ENCODE data around the gene GLRA1.
"Not testable (repeated sequence)": the region's sequence is repeated elsewhere in the genome, so short reads cannot be mapped to it uniquely, and the experiment has no call there.

Gene GLRA1

DNA sequence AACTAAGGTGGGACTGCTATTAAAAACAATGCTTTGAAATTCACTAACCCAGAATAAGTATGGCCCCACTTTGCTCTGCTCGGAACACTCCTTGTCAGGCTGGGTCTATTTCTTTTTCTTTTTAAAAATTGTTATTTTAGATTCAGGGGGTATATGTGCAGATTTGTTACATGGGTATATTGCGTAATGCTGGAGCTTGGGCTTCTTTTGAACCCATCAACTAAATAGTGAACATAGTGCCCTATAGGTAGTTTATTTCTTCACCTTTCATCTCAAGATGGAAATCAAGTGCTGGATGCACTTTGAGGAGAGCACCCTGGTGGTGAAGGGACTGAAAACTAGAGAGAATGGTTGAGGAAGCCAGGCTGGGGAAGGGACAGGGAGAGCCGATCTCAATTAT is 51.0 kb downstream of the GLRA1 start:
- DNase-seq: no peak

DNA sequence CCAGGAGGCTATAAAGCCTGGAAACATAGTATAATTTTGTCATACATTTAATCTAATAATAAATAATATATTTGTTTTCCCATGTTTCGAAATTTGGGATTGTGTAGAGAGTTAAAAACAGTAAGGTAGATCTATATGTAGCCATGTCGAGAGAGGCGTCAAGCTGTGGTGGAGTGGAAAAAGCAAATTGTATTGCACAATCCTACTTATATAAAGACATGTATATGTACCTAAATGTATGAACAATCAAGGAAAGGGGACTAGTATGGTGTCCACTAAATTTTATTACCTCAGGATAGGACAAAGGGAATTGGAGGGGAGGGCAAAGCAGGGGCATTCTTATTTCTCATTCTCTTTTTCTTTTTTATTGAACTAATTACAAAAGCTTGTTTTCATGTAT is 52.0 kb downstream of the GLRA1 start:
- no peak for DNase-seq

DNA sequence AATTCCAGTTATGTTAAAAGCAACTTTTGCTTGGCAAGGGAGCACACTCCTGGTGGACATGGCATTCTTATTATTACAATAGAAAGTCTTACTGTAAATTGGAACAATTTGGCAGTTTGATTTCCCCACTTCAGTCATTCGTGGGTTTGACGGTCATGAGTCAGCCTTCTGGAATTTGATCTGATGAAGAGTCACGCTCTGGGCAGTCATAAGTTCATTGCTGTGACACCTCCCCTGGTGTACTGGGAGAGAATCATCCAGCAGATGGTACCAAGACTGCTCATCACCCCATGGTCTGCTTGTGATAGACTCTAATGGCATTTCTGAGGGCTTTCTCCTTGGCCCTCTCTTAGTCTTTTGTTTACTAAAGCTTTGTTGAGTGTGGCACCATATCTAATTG is 53.8 kb downstream of the GLRA1 start:
- DNase-seq: no peak

DNA sequence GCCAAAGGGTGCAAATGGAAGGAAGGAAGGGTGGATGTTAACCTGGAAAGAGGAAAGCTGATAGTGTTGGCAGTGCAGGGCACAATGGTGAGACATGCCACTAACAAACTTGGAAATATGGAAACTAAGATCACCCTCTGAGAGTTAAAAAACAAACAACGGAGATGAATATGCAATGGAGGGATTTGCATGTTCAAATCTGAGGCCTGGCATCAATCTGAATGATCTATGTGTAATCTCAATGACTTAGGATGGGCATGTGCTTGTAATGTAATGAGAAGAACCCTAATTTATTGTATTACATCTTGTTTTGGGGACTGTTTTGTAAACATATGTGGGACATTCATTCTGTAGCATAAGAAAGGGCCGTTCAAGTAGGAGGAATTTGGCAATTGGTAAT is 54.4 kb downstream of the GLRA1 start:
- DNase-seq: no peak

DNA sequence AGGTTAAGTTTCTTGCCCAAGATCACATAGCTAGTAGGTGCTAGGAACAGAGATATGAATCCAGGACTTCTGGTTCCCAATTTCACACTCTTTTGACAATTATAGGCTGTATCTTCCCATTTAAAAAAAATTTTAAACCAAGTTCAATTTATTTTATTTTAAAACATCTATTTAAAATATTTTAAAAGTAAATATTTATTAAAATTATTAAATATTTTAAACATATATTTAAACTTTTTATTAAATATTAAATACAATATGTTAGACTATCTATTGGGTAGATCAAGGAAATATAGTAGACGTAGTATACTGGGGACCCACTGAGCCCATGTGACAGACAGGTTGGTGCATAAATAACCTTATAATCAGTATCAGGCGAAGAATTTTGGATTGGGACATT is 54.8 kb downstream of the GLRA1 start:
- no peak for DNase-seq

DNA sequence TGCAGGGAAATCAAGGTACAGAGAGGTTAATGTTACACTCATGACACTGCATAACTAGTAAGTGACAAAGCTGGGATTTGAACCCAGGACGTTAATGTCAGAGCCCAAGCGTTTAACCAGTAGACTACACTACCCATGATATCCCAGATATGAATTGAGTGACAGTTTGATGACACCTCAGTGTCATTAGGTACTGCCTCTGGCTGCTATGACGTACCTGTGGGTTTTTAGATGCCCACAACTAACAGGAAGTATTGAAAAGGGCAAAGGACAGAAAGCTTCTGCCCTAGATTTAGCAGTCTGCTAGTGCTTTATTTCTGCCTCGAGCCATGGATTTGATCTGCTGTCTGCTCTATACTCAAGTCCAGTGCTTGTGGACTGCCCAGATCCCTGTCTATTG is 56.2 kb downstream of the GLRA1 start:
- no peak for DNase-seq

DNA sequence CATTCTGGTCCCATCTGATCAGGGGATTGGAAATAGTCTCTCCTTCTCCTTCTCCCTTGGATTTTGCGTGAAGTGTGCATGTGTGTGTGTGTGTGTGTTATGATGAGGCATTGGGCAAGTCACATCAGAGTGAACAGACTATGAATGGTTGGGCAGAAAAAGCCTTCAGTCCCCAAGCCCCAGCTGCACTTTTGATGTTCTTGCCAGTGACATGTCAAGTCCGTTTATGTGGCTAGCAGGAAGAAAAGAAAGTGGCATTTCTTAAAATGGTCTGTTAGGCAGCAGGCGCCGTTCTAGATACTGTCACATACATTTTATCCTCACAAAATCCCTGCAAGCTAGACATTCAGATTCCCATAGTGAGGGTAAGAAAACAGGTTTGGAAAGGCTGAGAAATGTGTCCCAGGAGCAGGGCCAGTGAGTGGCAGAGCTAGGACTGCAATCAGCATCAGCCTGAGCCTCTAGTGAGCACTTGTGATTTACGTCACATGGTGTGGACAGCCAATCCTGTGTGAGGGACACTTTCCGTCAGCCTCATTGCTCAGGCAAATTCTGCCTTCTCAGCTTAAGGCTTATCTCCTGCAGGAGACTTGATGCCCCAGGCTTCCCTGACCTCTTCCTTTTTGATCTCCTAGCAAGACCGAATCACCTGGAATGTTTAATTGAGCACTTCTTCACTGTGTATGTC is 60.4 kb downstream of the GLRA1 start:
- no peak for DNase-seq

DNA sequence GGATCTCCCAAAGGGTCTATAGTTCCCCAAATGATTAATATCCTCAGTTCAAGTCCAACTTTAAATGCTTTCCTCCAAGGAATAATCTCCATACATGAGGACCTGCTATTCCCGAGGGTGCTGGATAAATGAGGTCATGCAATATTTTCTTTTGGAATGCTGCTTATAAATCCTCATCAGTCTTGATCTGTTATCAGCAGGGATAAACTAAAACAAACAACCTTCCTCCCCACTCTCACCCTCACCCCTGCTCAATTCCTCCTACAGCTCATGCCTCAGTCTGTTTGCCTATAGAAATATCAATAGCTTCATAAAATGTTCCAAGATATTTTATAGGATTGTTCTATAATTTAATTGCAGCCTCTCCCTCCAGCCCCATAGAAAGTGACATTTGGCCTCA is 61.1 kb downstream of the GLRA1 start:
- DNase-seq: no peak

DNA sequence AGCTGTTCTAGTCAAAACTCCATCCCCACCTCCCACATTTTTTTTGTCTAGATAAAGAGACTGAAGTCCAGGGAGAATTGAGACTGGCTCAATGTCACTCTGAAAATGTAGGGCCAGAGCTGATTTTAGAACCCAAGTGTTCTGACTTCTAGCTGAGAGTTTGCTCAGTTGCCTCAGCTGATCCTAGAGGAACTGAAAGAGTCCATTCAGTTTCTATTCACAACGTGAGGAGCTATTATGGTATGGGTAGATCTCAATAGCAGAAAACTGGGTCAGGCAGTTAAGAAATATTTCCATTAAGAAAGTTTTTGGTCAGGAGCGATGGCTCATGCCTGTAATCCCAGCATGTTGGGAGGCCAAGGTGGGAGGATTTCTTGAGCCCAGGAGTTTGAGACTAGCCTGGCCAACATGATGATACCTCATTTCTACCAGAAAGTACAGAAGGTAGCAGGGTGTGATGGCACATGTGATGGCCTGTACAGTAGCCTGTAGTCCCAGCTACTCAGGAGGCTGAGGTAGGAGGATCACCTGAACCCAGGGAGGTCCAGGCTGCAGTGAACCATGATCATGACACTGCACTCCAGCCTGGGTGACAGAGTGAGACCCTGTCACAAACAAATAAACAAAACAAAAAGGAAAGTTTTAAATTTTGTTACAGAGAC is 61.7 kb downstream of the GLRA1 start:
- no peak for DNase-seq

DNA sequence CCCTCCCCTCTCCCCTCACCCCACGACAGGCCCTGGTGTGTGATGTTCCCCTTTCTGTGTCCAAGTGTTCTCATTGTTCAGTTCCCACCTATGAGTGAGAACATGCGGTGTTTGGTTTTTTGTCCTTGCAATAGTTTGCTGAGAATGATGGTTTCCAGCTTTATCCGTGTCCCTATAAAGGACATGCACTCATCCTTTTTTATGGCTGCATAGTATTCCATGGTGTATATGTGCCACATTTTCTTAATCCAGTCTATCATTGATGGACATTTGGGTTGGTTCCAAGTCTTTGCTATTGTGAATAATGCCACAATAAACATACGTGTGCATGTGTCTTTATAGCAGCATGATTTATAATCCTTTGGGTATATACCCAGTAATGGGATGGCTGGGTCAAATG is 63.8 kb downstream of the GLRA1 start:
- not testable (repeated sequence) for DNase-seq

DNA sequence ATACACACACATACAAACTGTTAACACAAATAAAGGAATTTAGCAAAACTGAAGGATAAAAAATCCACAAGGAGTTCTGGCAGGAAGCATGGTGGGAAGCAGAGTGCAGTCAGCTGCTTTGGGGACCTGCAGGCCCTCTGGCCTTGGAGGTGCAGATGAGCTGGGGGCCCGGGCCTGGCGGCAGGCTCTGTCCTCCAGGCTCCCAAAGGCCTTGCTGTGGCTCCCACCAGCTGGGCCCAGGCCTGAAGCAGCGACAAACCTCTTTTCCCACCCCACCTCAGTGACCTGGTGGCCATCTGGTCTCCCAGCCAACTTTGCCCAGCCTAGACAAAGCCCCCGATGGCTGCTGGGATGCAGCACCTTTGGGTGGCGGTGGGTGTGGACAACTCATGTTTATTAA is 67.8 kb downstream of the GLRA1 start:
- DNase-seq: no peak

DNA sequence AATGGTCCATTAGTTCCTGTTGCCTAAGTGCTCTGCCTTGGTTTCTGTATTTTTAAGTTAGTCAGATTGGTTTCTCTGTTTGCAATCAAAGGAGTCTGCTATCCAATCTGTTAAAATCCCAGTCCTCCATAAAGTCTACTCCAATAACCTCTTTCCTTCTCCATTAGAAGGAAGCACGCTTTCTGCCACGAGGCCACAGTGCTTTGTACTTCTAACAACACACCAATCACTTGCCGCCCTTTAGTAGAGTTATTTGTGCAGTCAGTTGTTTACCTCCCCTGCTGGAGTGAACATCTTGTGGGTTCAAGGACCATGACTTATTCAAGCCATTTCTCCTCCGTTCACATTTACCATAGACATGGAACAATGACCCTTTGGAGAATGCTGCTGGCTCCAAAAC is 69.0 kb downstream of the GLRA1 start:
- no peak for DNase-seq

DNA sequence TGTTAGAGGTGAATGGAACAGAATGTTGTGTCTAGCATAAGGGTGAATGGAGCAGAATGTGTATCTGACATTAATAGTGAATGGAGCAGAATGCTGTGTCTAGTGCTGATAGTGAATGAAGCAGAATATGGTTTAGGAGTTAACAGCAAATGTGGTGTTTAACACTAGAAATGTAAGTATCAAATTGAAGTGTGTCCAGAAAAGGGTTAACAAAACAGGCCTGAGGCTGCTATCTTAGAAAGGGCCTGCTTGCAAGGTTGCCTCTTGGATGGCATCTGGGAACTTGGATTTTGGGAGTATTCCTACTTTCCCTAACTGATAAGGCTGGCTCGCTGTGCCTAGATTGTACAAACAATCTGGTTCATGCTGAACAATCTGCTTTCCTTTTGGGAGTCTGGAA is 76.8 kb downstream of the GLRA1 start:
- DNase-seq: no peak

DNA sequence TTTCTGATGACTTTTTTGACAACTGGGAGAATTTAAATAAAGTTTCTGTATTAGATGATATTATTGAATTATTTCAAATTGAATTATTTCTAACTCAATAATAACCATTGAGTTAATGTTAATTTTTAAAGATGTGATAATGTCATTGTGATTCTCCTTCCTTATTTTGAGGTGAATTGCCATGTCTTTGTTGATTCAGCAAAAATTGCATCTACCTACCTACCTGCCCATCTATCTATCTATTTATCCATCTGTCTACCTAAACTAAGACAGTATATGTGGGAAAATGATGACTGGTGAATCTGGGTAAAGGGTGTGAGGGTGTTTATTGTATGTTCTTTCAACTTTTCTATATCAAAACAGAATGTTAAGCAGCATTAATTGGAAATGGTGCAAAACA is 77.9 kb downstream of the GLRA1 start:
- DNase-seq: no peak

DNA sequence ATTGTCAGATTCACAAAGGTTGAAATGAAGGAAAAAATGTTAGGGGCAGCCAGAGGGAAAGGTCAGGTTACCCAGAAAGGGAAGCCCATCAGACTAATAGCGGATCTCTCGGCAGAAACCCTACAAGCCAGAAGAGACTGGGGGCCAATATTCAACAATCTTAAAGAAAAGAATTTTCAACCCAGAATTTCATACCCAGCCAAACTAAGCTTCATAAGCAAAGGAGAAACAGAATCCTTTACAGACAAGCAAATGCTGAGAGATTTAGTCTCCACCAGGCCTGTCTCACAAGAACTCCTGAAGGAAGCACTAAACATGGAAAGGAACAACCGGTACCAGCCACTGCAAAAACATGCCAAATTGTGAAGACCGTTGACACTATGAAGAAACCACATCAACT is 91.8 kb downstream of the GLRA1 start:
- DNase-seq: not testable (repeated sequence)

DNA sequence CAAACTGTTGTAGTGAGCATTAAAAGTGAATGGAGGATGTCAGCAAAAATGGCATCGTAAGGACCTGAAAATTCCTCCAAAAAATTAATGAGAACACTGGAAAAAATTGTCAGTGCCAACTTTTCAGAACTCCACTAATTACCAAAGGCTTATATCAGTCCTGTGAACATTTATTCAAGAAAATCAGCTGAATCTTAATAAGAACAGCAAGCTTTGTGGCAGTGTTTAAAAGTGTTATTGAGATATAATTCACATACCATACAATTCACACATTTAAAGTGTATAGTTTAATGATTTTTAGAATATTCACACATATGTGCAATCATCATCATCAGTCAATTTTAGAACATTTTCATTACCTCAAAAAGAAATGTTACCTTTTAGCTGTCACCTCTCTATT is 95.3 kb downstream of the GLRA1 start:
- DNase-seq: no peak

DNA sequence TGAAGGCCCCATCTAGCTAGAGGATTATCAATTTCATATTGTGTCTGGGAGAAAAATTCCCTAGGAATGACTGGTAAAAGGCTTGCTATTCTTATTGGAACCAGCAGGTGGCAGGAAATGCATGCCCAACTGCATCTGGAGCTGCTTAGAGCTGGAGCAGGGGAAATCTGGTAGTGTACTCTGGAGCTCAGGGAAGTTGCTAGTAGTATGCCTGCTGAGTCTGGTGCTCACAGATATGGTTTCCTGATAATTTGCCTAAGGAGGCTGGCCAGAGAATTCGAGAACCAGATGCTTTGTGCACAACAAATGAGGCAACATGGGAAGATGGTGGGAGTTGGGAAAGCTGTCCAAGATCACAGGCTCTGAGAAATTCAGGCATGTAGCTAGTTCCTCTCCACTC is 99.2 kb downstream of the GLRA1 start:
- DNase-seq: peak; percentile 62

DNA sequence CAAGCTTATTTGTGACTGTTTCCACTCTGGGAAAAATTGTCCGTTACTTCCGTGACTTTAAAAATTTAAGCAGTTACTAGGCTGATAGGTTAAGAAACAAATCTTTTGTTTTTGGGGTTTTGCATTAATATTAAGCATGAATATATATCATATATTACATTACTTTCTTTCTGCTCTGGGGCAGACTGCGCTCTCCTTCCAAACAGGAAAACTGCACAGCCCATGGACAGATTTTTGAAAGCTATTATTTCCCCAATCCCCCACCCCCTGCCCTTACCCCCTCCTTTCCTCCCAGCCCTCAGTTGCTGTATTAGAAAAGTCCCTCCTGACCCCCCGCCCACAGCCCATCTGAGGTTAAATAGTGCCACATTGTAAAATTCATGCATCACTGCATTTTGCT is 102.5 kb downstream of the GLRA1 start:
- DNase-seq: no peak

DNA sequence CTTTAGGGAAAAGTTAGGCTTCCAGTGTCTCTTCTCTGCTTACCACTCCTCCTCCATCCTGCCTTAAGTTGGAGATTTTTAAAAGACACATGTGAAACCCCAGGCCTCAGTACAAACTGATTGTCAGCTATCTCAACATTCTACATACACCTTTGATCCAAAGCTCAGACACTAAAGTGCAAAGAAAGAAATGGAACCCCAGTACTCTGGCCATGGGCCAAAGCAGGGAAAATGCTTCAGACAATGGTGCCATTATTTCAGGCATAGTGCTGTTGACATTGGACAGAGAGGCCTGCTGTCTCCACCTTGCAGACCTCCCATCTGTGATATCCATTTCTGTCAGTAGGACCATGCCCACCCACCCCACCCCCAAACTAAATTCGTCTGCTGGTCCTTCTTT is 103.7 kb downstream of the GLRA1 start:
- DNase-seq: no peak

DNA sequence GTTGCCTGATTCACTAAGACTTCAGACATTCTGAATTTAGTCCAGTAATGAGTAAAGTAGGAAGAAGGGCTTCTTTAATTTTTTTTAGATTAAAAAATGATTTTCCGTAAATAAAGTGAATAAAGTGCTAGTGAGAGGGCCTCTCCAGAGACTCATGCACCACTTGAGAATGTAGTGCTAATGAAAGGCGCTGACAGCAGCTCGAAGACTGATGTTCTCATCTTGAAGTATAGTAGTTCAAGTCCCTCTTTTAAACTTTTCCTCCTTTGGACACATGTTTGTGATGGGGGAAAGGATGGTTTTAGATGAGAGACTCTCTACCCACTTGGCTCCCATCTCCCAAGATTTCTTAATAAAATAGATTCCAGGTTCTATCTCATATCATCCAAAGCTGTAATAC is 104.4 kb downstream of the GLRA1 start:
- DNase-seq: no peak

DNA sequence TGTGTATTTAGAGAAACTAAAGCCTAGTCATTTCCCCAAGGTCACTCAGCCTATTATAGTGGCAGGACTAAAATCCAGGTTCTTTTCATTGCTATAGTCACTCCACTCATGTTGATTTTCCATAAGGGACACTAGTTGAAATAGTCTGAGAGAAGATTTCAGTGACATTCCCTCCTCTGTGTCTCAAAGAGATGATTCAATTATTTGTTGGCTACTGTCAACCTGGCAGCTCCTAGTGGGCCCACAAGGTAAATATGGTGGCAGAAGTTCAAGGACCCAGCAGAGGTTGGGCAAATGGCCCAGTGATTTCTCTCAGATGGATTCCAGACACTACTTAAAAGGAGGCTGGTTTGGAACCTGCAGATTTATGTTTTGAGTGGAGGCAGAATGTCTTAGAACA is 104.8 kb downstream of the GLRA1 start:
- DNase-seq: no peak

DNA sequence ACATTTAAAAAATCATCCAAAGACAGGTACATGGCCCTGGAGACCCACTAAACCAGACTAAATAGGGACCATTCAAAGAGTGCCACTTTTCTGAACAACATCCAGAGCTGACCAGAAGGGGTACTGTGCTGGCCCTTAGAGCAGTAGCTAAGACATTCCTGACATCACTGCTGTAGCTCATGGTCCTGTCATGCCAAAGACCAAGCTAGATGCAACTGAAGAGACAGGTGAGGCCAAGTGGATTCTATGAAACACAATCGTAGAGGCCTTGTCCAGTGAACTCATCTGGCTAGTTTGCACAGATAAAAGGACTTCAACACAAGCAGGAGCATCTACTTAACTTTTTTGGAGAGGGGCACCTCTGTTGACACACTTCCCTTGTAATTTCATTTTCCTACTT is 109.6 kb downstream of the GLRA1 start:
- no peak for DNase-seq

DNA sequence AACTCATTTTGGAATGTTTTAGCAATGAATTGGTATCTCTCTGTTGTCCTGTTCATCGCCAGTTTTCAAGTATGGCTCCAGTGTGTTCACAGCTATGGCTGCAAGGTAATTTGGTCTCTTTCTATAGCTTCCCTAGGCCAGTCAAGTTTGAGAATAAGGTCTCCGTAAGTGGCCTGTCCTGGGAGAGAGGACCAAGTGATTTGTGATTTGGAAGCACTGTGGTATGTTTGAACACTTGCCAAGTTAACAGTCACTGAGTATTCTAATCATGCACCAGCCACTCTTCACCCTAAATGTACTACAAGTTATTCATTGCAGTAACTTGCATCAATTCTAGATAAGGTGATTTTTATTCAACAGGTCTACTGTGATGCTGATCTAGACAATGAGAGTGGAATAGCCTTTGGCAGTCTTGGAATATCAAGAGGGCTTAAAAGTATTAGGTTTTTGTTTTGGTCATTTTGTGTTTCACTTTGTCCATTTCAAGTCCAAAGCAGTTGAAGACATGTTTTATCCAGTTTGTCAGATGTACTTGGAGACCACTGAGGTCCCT is 111.8 kb downstream of the GLRA1 start:
- DNase-seq: no peak

DNA sequence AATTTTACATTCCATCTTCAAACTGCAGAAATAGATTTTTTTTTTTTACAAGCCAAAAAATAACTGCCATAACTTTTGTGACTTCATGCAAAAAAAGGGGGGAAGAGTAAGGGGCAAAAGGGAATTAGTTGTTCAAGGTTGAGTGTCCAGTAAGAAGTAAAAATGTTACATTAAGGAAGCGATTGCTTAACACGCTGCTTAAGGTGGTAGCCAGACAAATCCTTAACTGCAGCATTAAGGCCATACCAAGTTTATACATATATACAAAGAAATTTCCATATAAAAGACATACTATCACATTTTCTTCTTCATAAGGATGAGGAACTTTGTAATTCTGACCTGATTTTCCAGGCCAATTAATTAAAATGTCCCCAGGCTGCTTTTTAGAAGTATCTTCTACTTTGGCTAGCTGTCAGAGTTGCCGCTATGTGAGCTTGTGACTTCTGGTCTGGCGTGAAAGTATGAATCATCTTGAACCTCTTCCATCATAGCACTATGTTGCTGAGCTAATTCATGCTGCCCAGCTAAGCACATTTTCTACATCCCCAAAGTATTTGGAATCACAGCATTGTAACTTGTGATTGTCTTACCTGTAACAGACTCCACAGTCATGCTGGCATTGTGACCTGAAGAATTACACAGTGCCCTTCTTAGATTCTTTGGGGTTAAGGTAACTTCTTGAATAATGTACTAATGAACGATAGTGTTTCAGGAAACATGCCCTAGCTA is 112.9 kb downstream of the GLRA1 start:
- no peak for DNase-seq

Data from NCI-H2227 treated with DMSO at 0.1 percent for 48 hours (cell line).